Stimulated activated CD4-positive, alpha-beta T cell treated with anti-CD3 and anti-CD28 coated beads, Interleukin-12 subunit alpha, Interleukin-12 subunit beta, amount 100 ng/mL, for 4 hours (primary cell): Measurements from ENCODE around the gene AQR.
"Not testable (repeated sequence)": the region's sequence is repeated elsewhere in the genome, so short reads cannot be mapped to it uniquely, and the experiment has no call there.

ENCODE experiments used
- DNase-seq: peaks from one replicate; pipeline ENCODE4 v3.0.0-alpha.2; 2020

The AQR gene

DNA sequence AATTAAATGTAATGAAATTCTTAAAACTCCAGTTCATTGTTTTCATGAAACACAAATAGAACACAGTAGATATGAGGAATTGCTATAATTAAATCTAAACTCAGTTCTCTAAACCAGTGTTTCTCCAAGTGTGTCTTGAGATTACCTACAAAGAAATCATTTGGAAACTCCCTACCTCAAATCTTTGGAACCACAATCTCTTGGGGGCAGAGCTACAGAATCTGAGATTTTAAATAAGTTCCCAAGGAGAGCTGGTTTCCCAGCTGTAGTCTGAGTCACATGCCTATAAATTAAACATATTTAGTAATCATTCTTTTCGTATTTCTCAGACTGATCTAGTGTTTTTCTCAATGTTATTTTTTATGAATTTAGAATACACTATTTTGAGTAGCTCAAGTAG, 157.2 kb downstream of the AQR start:
- no peak for DNase-seq

GRCh38 chr15:34810443-34811129, 159.0 kb downstream of the AQR start:
- DNase-seq, result no peak

GRCh38 chr15:34809186-34809585, 160.4 kb downstream of the AQR start:
- no peak for DNase-seq

GRCh38 chr15:34808016-34808415, 161.5 kb downstream of the AQR start:
- DNase-seq, result no peak

DNA sequence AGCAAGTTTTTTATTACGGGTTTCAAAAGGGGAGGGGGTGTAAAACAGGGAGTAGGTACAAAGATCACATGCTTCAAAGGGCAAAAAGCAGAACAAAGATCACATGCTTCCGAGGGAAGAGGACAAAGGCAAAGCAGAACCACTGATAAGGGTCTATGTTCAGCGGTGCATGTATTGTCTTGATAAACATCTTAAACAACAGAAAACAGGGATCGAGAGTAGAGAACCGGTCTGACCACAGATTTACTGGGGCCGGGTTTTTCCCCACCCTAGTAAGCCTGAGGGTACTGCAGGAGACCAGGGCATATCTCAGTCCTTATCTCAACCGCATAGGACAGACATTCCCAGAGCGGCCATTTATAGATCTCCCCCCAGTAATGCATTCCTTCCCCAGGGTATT, 162.3 kb downstream of the AQR start:
- not testable (repeated sequence) for DNase-seq

DNA sequence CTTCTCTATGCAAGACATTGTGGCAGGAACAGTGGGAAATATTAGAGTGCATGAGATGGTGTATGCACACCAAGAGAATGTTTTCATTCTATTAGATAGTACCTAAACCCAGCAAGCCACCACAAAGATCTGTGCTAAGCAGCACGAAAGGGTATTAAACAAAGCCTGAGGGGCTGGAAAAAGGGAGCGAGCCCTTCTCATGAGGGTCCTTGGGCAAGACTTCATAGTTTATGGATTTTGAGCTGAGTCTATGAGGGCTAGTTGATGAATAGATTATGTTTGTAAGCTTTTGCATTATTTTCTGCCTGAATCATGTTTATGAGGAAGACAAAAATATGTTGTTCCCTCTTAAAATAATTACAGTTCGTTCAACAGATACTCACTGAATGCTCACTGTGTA, 164.8 kb downstream of the AQR start:
- no peak for DNase-seq

GRCh38 chr15:34804113-34804512, 165.4 kb downstream of the AQR start:
- no peak for DNase-seq

DNA sequence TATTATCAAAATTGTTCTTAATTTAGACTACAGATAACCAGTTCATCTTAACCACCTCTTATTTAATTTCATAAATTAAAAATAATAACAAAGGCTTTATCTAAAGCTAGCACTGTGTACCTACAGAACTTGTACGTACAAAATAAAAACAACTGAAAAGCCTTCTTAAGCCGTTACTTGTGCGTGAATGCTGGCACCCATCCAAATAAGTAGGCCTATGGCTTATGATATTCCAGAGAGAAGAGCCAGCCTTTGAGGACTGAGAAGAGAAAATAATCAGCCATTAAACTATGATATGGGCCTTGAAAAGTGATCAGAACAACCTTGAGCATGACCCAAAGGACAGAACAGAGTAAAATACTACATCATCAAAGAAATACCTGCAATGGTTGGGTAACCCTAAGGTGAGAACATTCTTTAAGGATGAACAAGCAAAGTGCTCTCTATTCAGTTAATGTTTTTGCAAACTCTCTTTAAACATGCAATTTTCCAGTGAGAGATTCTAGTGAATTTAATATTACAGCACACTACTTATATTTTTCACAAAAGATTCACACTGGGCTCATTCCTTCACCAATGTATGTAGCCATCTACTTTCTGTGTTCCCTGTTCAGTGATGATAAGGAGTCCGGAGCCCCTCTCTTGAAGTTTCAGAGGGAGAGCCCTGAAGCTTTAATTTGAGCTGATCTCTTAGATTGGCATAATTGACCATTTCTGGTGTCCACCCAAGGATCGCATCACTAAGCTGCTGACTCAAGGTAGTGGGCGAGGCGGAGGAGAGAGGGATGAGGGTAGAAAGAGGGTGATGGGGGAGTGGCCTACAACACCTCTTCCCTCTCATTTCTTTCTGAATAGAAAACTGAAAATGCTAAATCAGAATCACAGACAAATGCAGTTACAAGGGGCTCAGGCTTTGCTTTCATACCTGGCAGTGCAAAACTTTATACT, 166.5 kb downstream of the AQR start:
- DNase-seq, result no peak

DNA sequence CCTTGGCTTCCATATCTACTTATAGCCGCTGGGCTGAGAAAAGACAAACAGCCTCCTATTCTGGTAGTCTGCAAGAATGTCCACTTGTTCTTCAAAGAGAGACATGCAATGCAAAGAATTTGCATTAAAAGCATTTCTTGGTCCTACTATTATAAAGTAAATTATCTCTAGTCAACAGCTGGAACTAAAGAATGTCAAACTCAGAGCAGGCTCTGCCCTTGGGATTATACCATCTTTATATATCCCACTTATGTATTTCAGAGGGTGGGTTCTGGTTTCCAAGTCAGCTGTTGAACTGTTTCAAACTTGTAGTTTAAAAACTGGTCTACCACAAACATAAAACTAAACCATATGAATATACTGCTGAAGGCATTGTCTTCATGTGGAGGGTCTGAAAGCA, 167.2 kb downstream of the AQR start:
- DNase-seq, result no peak
